Anterior cingulate cortex (tissue), 58 donors: ENCODE data around the gene DENND2D.

ENCODE experiments used
- DNase-seq, 58 donors: peaks; one replicate each; lab custom pipeline; 2025; lab: John Stamatoyannopoulos, UW

The DENND2D gene, protein sequence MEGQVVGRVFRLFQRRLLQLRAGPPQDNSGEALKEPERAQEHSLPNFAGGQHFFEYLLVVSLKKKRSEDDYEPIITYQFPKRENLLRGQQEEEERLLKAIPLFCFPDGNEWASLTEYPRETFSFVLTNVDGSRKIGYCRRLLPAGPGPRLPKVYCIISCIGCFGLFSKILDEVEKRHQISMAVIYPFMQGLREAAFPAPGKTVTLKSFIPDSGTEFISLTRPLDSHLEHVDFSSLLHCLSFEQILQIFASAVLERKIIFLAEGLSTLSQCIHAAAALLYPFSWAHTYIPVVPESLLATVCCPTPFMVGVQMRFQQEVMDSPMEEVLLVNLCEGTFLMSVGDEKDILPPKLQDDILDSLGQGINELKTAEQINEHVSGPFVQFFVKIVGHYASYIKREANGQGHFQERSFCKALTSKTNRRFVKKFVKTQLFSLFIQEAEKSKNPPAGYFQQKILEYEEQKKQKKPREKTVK

GRCh38 chr1:111199881-111200801 is at the start of gene DENND2D:
Gene DENND2D, minus strand, starts transcription at chr1:111200646. Its CDS starts 187 bp downstream, at chr1:111200459.
- peak in 24 of 58 donors; percentile 3 to 60 (median 24) for DNase-seq

- DNase-seq = peak in 28 of 58 donors; percentile 16 to 74 (median 41)
Measured at GRCh38 chr1:111249960-111250359, 49.5 kb upstream of the DENND2D start.

- DNase-seq = no peak
Measured at GRCh38 chr1:111247125-111247838, 46.8 kb upstream of the DENND2D start.

DNA sequence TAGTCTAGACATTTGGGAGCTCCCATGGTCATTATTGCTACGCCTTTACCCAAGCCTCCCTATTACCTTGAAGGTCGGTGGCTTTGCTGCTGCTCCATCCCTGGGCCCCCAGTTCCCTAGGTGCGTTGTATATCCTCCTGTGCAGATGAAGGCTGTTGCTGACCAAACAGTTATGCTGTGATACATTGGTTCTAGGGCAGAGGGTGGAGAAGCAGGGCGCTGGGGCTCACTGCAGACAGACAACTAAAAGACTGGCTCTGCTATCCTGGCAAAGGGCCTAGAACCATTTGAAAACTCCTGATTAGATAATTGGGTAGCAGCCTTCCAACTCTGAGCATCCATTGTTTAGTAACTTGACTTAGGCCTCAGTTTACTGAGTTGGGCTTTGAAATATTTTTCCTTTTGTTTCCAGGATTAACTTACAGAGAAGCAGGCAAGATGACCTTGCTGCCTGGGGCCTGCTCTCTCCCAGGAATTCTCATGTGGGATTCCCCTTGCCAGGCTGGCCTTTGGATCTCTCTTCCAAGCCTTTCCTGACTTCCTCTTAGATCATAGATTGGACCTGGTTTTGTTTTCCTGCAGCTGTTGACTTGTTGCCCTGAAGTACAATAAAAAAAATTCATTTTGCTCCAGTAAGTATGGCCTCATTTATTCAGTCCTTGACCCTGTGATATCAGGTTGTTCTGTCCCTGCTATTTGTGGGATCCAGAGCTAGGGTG is 42.5 kb upstream of the DENND2D start:
- DNase-seq = peak in 1 of 58 donors; percentile 9

- no peak for DNase-seq
Measured at GRCh38 chr1:111241797-111242196, 41.4 kb upstream of the DENND2D start.

DNA sequence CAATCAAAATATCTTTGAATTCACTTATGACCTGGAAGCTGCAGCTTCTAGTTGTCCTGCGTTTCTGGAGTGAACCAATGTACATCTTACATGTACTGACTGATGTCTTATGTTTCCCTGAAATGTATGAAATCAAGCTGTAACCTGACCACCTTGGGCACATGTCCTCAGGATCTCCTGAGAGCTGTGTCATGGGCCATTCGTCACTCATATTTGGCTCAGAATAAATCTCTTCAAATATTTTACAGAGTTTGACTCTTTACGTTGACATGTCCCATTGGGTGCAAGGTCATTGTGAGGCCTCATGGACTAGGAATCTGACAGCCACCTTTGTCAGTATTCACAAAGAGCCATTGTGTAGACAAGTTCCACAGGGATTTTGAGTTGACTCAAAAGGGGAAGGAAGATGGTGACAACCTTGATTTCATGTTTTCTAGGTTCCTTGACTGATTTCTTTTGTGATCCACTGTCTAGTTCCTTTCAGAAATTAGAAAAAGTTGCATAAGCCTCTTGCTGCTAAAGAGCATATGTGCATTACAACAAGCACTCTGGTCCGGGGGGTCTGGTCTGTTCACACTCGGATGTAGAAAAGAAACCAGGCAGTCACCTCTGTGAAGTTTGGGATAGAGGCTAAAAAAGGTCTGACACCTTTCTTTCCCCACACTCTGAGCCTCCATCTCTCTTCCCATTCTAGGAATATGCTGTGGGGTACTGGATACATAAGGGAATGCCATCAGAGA is 37.8 kb upstream of the DENND2D start:
- no peak for DNase-seq

DNA sequence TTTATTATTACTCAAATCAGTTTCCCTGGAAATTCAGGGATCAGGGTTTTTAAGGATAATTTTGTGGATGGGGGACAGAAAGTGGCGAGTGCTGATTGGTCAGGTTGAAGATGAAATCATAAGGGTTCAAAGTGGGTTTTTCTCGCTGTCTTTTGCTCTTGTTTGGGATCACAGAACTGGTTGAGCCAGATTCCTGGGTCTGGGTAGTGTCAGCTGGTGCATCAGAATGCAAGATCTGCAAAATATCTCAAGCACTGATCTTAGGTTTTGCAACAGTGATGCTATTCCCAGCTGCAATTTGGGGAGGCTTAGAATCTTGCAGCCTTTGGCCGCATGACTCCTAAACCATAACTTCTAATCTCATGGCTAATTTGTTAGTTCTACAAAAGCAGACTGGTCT is 36.4 kb upstream of the DENND2D start:
- no peak for DNase-seq

DNA sequence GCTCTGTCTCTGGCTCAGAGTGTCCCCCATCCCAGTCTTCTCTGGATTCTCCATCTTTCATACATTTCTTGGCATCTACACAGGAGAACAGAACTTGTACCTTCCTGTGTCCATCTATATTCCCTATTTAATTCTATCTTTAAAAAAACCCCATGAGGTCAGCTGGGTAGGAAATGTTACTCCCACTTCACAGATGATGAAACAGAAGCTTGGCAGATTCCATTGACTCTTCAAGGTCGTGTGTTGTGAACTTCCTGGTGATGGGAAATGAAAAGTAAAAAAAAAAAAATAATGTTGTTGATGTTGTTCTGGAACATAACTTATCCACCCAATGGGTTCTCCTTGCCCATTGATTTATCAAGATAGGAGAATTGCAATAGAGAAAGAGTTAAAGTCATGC is 35.9 kb upstream of the DENND2D start:
- no peak for DNase-seq

DNA sequence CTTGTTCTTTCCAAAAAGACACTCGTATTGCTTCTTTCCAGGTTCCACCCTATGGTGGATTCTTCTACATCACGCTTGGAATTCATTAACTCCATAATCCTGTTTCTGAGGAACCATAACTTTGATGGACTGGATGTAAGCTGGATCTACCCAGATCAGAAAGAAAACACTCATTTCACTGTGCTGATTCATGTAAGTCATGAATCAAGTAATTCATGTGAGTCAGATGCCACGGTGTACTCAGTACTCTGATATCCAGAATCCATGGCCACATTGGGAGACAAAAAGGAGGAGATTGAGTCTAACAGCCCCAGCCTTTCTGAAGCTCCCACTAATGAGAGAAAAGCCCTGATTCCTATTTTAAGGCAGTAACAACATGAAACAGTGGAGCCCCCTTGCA is 34.4 kb upstream of the DENND2D start:
- no peak for DNase-seq

GRCh38 chr1:111234258-111234657 is 33.8 kb upstream of the DENND2D start:
- no peak for DNase-seq

- DNase-seq = no peak
Measured at GRCh38 chr1:111232134-111232533, 31.7 kb upstream of the DENND2D start.

DNA sequence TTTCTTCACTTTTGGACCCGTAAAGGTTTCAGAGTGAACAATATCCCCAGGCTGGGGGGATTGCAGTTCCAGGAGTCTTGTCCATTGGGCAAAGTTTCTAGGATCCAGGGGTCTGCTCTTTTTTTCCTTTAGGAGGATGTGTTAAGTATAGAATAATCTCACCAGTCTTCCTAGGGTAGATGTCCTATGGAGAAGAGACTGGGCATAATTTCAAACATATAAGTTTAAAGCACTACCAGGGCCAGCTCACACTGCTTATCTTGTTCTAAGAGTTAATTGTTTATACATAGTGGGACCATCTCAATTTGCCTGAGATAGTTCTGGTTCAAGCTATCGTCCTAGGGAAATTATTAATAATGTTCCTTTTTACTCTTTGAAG is 28.3 kb upstream of the DENND2D start:
- DNase-seq = no peak

DNA sequence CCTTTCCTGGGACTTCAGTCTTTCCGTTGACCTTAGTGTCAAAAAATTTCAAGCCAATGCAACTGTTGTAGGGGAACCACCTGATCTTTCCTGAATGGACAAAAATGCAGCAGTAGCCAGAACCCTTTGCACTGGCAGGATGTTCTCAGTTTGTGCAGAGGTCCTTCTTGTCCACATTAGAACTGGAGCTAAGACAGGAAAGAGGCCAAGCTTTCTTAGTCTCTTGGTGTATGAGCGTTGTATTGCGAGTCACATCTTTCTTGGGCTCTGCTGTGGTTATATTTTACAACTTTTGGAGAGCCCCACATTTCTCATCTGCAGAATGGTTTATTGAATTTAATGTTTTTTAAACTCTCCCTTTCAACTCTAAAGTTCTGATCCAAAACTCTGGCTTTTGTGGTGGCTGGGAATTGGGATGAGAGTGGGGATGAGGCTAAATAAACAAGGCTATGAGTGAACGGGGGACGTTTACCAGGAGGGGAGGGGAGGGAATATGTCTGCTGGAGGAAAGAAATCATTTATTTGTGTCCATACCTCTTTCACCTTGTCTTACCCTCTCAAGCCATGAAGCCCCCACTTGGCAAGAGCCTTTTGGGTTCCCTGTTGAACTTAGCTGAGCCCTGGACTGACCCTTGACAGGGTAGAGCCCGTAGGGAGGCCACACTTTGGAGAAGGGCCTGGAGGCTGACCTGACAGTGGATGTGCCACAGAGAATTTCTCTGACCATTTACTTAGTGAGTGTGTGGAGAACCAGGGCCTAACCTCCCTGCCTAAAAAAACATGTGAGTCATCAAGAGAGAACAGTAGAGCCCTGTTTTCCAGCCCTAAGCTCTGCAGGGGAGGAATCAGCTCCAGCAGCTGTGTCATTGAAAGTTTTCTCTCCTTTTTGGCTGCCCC is 27.7 kb upstream of the DENND2D start:
- peak in 15 of 58 donors; percentile 7 to 63 (median 27) for DNase-seq

DNA sequence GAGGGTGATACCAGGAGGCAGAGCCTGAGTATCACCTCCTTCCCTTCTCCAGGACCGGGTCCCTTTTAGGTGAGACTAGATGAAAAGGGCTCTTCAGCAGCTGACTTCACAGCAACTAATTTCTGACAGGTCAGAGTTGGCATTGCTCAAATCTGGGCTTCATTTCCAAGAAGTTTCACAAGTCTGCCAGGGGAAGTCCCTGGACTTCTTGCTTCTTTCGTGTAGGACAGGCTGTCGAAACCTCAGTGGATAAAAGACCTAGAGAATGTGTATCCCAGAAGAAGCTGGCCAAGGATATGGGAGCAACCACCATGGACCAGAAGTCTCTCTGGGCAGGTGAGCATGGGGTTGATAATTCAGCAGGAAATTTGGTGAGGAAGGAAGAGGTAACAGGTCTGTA is 27.0 kb upstream of the DENND2D start, which contains the start of gene CHI3L2:
TSS of gene CHI3L2 (plus strand) at position 280 of the 400 bp plus-strand sequence. CDS start at position 297, 17 bp downstream.
- DNase-seq = peak in 2 of 58 donors; percentile 17 to 32

DNA sequence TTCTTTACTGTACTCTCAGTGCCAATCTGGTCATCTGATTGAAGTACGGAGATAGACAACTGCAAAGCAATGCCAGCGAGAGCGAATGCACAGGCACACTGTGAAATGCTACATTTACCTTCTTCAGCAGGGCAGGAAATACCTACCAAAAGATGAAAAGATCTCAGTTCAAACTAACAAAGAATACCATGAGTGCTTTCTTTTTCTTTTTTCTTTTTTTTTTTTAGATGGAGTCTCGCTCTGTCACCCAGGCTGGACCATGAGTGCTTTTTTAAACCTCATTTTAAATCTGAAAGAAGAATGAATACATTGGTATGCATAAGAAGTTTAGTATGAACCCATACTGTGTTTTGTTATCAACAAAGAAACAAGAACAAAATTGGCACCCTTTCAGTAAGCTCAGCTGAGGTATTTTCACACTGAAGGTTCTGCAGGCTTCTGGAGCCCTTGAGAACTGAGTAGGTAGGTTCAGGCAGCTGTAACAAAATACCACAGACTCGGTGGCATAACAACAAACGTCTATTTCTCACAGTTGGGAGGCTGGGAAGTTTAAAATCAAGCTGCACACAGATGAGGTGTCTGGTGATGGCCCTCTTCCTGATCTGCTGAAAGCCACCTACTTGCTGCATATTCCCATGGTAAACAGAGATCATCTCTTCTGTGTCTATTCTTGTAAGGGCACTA is 25.4 kb upstream of the DENND2D start:
- no peak for DNase-seq

GRCh38 chr1:111225091-111225490 is 24.6 kb upstream of the DENND2D start:
- DNase-seq = no peak

DNA sequence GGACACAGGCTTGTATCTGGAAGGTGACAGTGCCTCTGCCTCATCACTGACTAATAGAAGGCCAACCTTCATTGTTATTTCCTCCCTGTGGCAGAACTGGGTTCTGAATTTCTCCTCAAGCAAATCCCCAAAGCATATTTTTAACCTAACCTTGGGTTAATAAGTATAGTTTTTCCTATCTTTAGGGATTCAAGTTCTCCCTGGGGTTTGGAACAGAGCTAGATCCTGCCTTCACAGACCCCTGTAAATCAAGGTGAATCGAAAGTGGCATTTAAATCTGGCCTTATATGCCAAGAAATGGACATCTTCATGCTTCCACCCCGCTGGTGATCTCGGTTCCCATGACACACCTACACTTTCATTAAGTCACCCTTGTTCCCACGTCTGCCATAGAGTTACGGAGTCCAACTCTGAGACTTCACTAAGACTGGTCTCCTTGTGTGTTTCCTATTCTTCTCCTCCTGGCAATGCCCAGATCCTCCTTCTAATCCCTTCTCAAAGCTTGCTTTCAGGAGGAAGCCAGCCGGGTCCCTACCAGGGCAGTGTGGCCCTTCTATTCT is 22.8 kb upstream of the DENND2D start:
- DNase-seq = no peak
